ENCODE data around the gene SEPTIN8.

- TF ChIP-seq CTCF (IDR thresholded peaks at IDR 0.05) (no peak), POLR2A (IDR thresholded peaks at IDR 0.05) (no peak)
These were observed 1.8 kb upstream of the SEPTIN8 start for GRCh38 chr5:132778856-132779255.

All from ovary (tissue), 3 donors.